ENCODE results near the gene AGTR1.
"Not testable (repeated sequence)": the region's sequence is repeated elsewhere in the genome, so short reads cannot be mapped to it uniquely, and the experiment has no call there.

AGTR1 gene

GRCh38 chr3:148758303-148758884 is 60.7 kb downstream of the AGTR1 start:
- no peak for DNase-seq (ENCODE audit: low spot score)

DNA sequence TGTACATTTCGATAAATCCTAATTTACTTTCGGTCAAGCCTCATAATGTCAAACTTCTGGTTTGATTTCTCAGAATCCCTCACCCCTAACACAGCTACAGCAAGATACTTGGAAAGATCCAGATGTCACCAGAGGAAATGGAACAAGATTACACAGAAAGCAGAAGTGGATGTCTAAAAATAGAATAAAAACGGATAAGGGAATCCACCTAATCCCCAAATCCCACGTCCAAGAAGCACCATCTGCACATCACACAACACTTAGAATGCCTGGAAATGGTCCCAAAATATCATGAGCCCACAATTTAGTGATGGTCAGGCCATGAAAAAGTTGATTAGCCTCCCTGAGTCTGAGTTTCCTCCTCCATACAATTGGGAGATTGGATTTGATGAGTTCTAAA is 61.7 kb downstream of the AGTR1 start:
- DNase-seq (ENCODE audit: low spot score) = no peak

DNA sequence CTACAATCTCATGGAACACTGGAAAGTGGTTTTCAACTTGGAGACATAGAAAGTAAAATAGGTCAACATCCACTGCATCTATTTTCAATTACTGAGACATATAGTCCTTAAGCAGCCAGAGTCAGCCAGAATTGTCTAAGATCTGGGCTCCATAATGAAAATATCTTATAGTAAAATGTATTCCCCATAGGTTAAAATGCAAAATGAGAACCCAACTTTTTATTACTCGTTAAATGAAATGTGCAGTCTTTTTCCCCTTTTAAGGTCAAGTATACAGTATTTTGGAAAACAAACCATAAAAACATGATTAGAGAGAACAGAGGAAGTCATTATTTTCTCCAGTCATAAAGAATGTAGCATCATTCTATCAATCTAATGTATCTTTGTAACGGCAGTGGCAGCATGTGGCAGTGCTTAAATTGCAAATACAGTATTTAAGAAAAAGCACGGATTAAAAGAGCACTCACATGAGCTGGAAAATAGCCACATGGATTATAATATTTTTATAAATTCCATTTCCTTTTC is 65.5 kb downstream of the AGTR1 start:
- DNase-seq (ENCODE audit: low spot score) = no peak

DNA sequence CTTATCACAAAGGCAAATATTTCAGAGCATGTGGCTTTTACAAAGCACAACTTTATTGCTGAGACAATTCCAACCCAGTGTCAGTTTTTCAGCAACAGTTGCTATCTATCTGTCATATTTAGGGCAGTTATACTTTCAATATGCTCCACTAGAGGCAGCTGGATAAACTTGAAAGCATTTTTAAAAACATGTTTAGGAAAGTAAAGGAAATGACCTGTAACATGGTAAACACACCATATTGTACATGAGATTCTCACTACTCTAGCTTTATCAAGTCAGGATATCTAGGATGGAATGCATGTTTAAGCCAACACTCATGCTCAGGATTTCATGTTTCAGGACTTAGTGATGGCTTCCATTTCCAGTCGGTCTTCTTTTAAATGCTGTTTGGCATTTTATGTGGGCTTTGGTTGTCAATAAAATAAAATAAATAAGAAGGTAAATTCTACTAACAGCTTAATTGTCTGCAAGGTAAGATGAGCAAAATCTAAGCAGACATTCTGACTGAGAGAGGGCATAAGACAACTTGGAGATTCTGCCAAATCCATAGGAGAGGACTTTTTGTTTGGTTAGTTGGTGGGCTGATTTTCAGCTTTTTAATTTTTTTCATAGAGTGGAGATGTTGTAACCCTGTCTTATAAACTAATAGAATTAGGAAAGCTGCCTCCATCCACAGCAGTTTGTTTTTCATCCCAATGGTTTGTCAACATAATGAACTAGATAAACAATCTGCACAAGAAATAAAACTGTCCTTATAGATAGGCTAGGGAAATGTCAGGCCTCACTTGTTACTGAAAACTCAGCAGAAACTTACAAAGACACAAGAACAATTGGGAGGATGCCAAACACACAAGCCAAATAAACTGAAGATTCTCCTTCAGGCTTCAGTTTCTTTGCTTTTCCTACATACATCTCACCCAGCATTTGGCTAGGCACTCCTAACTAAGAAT is 66.6 kb downstream of the AGTR1 start:
- DNase-seq (ENCODE audit: low spot score) = no peak

- no peak for DNase-seq (ENCODE audit: low spot score)
Measured at GRCh38 chr3:148772361-148772760, 74.7 kb downstream of the AGTR1 start.

DNA sequence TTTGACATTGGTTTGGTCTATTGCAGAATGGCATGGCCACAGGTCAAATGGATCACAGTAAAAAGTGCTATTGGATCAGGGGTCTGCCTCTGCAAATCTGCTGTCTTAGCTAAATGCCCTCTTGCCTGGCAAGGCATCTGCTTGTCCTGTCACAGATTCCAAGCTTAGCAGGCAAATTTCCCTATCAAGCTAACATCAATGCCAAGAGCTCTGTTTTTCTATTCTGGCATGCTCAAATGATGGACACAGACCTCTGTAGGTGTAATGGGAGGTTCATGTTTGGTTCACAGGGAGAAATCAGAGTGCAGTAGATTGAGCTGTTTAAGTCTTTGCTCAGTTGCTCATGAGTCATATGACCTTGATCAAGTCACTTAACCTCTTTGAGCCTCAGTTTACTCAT is 75.1 kb downstream of the AGTR1 start:
- DNase-seq (ENCODE audit: low spot score) = no peak

GRCh38 chr3:148773805-148774204 is 76.1 kb downstream of the AGTR1 start:
- DNase-seq (ENCODE audit: low spot score) = no peak

DNA sequence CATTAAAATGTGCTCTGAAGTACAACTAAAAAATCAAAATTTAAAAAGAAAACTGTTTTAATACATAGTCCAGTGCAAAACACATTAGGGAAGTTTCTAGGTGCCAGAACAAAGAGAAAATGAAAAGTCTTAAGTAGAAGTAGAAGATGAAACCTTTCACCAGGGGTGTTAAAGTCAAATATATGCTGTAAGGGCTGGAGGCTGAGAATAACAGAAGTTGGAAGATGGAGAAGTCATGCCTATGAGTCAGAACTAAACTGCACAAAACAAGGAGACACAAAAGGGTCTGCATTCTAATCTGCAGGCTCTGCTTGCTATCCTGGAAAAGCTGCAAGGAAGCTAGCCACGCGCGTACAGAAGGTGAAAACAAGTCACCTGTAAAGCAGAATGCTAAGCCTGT is 81.2 kb downstream of the AGTR1 start:
- DNase-seq (ENCODE audit: low spot score) = no peak

- DNase-seq (ENCODE audit: low spot score) = not testable (repeated sequence)
Measured at GRCh38 chr3:148785026-148785425, 87.3 kb downstream of the AGTR1 start.

DNA sequence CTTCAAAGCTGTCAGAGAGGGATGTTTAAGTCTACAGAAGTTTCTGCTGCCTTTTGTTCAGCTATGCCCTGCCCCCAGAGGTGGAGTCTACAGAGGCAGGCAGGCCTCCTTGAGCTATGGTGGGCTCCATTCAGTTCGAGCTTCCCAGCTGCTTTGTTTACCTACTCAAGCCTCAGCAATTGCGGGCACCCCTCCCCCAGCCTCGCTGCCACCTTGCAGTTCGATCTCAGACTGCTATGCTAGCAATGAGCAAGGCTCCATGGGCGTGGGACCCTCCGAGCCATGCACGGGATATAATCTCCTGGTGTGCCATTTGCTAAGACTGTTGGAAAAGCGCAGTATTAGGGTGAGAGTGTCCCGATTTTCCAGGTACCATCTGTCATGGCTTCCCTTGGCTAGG is 88.5 kb downstream of the AGTR1 start:
- not testable (repeated sequence) for DNase-seq (ENCODE audit: low spot score)

DNA sequence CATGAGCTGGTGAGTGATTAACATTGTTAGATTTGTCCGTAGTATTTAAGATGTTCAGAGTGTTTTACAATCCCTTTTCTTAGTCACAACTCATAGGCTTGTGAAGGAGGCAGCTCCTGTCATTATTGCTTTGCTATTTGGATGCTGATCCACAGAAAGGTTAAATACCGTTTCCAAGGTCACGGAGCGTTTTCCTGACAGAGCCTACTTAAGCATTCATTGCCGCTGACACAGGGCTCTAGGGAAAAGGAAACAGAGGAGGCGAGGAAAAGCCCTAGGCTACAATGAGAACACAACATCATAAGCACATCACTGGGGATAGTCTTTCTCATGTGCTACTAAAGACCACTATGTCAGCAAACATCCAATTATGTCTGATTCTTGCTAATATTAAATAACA is 91.4 kb downstream of the AGTR1 start:
- no peak for DNase-seq (ENCODE audit: low spot score)

GRCh38 chr3:148789906-148790305 is 92.2 kb downstream of the AGTR1 start:
- DNase-seq (ENCODE audit: low spot score) = no peak

GRCh38 chr3:148790370-148790769 is 92.7 kb downstream of the AGTR1 start:
- no peak for DNase-seq (ENCODE audit: low spot score)

DNA sequence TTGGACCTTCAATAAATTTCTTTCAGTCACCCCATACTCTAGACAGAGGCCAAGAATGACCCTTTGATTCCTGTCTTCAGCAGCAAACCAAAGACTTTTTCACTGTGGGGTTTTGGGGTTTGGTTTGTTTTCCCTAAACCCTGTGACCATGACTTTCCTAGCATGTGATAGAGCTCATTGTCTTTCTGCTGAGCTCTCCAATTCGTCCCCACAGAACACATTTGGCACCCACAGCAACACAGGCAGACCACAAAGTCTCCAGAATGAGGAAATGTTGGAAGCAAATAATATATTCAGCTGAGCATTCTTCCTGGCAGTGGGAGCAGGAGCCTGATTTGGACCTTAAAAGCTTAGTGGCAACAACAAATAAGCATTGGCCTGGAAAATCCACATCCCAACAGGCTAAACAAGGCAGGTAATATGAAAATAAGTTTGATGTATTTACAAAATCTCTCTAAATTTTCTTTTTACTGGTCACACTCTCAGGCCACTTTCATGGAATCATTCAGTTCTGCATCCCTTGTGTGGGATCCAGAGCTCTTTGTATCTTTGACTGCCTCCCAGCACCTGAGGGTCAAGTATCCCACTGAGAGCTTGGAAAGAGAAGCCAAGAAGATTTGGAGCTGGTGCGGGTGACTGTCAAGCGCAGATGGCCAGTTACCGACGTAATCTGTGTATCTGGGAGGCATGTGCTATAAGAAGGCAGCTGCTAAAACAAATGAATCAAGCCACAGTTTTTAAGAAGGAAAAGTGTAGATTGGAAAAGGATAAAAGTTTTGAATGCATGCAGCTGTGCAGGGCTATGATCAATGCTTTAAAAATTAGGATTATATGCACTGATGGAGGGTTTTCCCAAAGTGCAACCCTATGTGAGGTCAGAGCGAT is 93.4 kb downstream of the AGTR1 start:
- DNase-seq (ENCODE audit: low spot score) = no peak

- no peak for DNase-seq (ENCODE audit: low spot score)
Measured at GRCh38 chr3:148791920-148792319, 94.2 kb downstream of the AGTR1 start.

DNA sequence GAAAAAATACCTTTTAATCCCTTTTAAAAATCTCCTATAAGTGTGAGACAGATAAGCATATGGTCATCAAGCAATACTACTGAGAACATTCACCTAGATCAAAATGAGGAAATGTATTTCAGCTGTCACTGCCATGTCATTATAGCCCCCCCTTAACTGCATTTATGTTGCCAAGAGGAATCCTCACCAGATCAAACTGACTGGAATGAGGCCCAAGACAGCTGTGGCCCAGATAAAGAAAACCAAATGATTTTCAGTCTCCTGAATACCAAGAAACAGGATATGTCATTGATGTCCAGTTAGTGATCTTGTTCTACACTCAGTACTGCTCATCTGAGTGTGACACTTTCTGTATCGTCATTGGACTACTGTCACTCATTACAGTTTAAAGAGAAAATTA is 94.8 kb downstream of the AGTR1 start:
- DNase-seq (ENCODE audit: low spot score) = no peak
